Astrocyte of the spinal cord (primary cell): ENCODE measurements around the gene KCNK7.

Source experiments
- DNase-seq: peaks from one replicate; pipeline ENCODE4 v3.0.0; 2011; ENCODE audit warnings: low read depth, low spot score
- H3K4me3 ChIP-seq: 2 replicates; pipeline ENCODE4 v1.5.1; 2011; ENCODE audit warnings: low read depth, mild to moderate bottlenecking, low read length, moderate library complexity
- CTCF ChIP-seq: IDR thresholded peaks from 2 replicates; pipeline ENCODE4 v1.5.1; 2012; ENCODE audit warnings: low read depth, mild to moderate bottlenecking, low read length, inconsistent platforms
- in situ Hi-C: cut with HindIII; loops from 2 replicates; pipeline ENCODE4 v1.10.0; 2017; ENCODE audit warnings: low sequenced_read_pairs

The KCNK7 gene

GRCh38 chr11:65595543-65596281 is at the start of gene KCNK7:
KCNK7 (minus strand) TSS chr11:65595800; CDS start chr11:65595772, 28 bp downstream.
- no peak for TF ChIP-seq CTCF
- in situ Hi-C loops = no loop called here
- no peak within 1 kb of the TSS for H3K4me3 ChIP-seq
- no peak for DNase-seq

- DNase-seq = no peak
Measured at GRCh38 chr11:65644837-65645236, 49.2 kb upstream of the KCNK7 start.

GRCh38 chr11:65643971-65644370 is 48.4 kb upstream of the KCNK7 start:
- no peak for DNase-seq
- no peak for TF ChIP-seq CTCF
- in situ Hi-C loops = no loop called here
- no peak overlapping the region for H3K4me3 ChIP-seq

More at GRCh38 chr11:65644837-65645236, 49.2 kb upstream of the KCNK7 start:
- in situ Hi-C loops = no loop called here
- H3K4me3 ChIP-seq = no peak overlapping the region
- no peak for TF ChIP-seq CTCF

- H3K4me3 ChIP-seq = peak overlapping the region; percentile 18
- no peak for DNase-seq
- in situ Hi-C loops = no loop called here
- no peak for TF ChIP-seq CTCF
Measured at GRCh38 chr11:65642014-65642671, 46.5 kb upstream of the KCNK7 start.

- no peak for TF ChIP-seq CTCF
- in situ Hi-C loops = no loop called here
- DNase-seq = no peak
- no peak overlapping the region for H3K4me3 ChIP-seq
Measured at GRCh38 chr11:65641297-65642013, 45.9 kb upstream of the KCNK7 start.

GRCh38 chr11:65640483-65641296 is 45.1 kb upstream of the KCNK7 start:
- no peak for DNase-seq
- in situ Hi-C loops = no loop called here
- no peak for TF ChIP-seq CTCF
- H3K4me3 ChIP-seq = no peak overlapping the region
